HepG2 (cell line): Measurements from ENCODE around the gene TSC22D2. TPM values are rescaled to one million over a fixed set of nuclear protein-coding genes. Genes with fewer than 3 reads are reported as not detected.
A peak's percentile ranks its signal among the peaks of the same experiment; 100 is the strongest.

Experiments
- ATAC-seq: fragments of 200-7000 bp; cut with Tn5 transposase; 3 replicates; pipeline ENCODE4 v1.9.1; 2020; ENCODE audit warnings: mild to moderate bottlenecking, moderate library complexity
- BruUV-seq: library from RNA; stranded (reverse); fragments of 400-500 nt; replicated peaks from 2 replicates; lab custom pipeline; 2021; lab: Mats Ljungman, UMichigan
- CTCF ChIA-PET: fragments of 300-600 bp; formaldehyde crosslinking; extraction: SDS; loops from one replicate; lab custom pipeline; 2021; ENCODE audit warnings: low total read pairs, inconsistent platforms, low intra/inter-chr PET ratio; lab: Yijun Ruan, JAX
- POLR2A ChIA-PET: fragments of 350-600 bp; sonication (Branson Sonifier 250); formaldehyde crosslinking; loops from one replicate; lab custom pipeline; 2020; ENCODE audit warnings: antibody characterized with exemption, inconsistent platforms; lab: Yijun Ruan, JAX
- DNase-seq: peaks from one replicate; pipeline ENCODE4 v3.0.0-alpha.2; 2015; ENCODE audit warnings: low spot score
- FAIRE-seq: peaks from 3 replicates; lab custom pipeline; 2011; peaks lifted over from hg19 to GRCh38; lab: Jason Lieb, UNC
- H2AFZ ChIP-seq: one replicate; pipeline ENCODE4 v1.6.1; 2011; ENCODE audit warnings: low read length, inconsistent platforms
- H3K27ac ChIP-seq: fragments of 300-600 bp; 3 replicates; pipeline ENCODE4 v1.8.0; 2011; ENCODE audit warnings: mixed run types, mild to moderate bottlenecking, mixed read lengths, low read length, inconsistent platforms; ENCODE audit not compliant: insufficient read depth; ENCODE audit errors: extremely low read length
- H3K27me3 ChIP-seq, 2 experiments: fragments of 200-600 bp in 1 of 2; 2 replicates in 1 of 2; 3 replicates in 1 of 2; pipeline versions ENCODE4 v1.6.0 to v1.8.0; 2011; ENCODE audit warnings: low read length in 2 of 2, mild to moderate bottlenecking in 2 of 2, moderate library complexity in 2 of 2, inconsistent platforms in 1 of 2; ENCODE audit not compliant: insufficient read depth in 2 of 2, control insufficient read depth in 1 of 2
- H3K36me3 ChIP-seq, 2 experiments: fragments of 200-600 bp in 1 of 2; replicated peaks in 1 of 2; 2 replicates in 1 of 2; 3 replicates in 1 of 2; pipeline versions ENCODE4 v1.5.1 to v1.8.0; 2011; ENCODE audit warnings: low read length in 2 of 2, inconsistent platforms in 1 of 2; ENCODE audit not compliant: insufficient read depth in 2 of 2, control insufficient read depth in 1 of 2
- H3K4me1 ChIP-seq: 2 replicates; pipeline ENCODE4 v1.5.1; 2012; ENCODE audit warnings: low read length, inconsistent platforms; ENCODE audit not compliant: insufficient read depth
- H3K4me2 ChIP-seq: 2 replicates; pipeline ENCODE4 v1.6.0; 2011; ENCODE audit warnings: low read depth, low read length, inconsistent platforms
- H3K4me3 ChIP-seq, 3 experiments: fragments of 200-600 bp in 1 of 3; sonication (generic), shearing (Covaris generic) in 1 of 3; replicated peaks in 1 of 3; 2 replicates each; pipeline ENCODE4 v1.5.1; 2011 to 2016; ENCODE audit warnings: low read length in 3 of 3, inconsistent platforms in 2 of 3, low read depth in 2 of 3, mild to moderate bottlenecking in 2 of 3, control low read depth in 1 of 3, mixed read lengths in 1 of 3; ENCODE audit not compliant: insufficient read depth in 1 of 3
- H3K79me2 ChIP-seq: one replicate; pipeline ENCODE4 v1.6.1; 2011; ENCODE audit warnings: low read length, inconsistent platforms; ENCODE audit not compliant: insufficient read depth
- H3K9ac ChIP-seq: 2 replicates; pipeline ENCODE4 v1.6.0; 2011; ENCODE audit warnings: mild to moderate bottlenecking, low read depth, low read length, inconsistent platforms; ENCODE audit not compliant: insufficient read depth
- H3K9me3 ChIP-seq: 2 replicates; pipeline ENCODE4 v1.5.1; 2012; ENCODE audit warnings: mild to moderate bottlenecking, low read length
- H4K20me1 ChIP-seq: 2 replicates; pipeline ENCODE4 v1.6.0; 2011; ENCODE audit warnings: inconsistent platforms, mild to moderate bottlenecking, low read length, moderate library complexity; ENCODE audit not compliant: insufficient read depth
- BHLHE40 ChIP-seq: IDR thresholded peaks from 2 replicates; pipeline ENCODE4 v1.6.1; 2011; ENCODE audit warnings: low read length, improper control_type of control experiment
- CAMTA2 ChIP-seq: sonication (generic); formaldehyde crosslinking; IDR thresholded peaks from 2 replicates; pipeline ENCODE4 v1.4.0; 2020; ENCODE audit warnings: mild to moderate bottlenecking, missing genetic modification reagents, borderline replicate concordance
- CC2D1A ChIP-seq: sonication (generic); formaldehyde crosslinking; IDR thresholded peaks from 2 replicates; pipeline ENCODE4 v1.8.1; 2023; ENCODE audit warnings: mild to moderate bottlenecking, missing genetic modification reagents
- CEBPB ChIP-seq: IDR thresholded peaks from 2 replicates; pipeline ENCODE4 v1.6.1; 2011; ENCODE audit warnings: low read depth, low read length, improper control_type of control experiment, borderline replicate concordance
- CEBPG ChIP-seq: IDR thresholded peaks from 2 replicates; pipeline ENCODE4 v1.6.1; 2016
- MEIS1 ChIP-seq: sonication (generic); formaldehyde crosslinking; IDR thresholded peaks from 2 replicates; pipeline ENCODE4 v1.9.0; 2021; ENCODE audit warnings: mild to moderate bottlenecking, missing genetic modification reagents, moderate library complexity, borderline replicate concordance
- SOX13 ChIP-seq, 3 experiments: fragments of 450-650 bp in 1 of 3; sonication (generic) in 1 of 3; formaldehyde crosslinking in 1 of 3; IDR thresholded peaks in 2 of 3; conservative IDR thresholded peaks in 1 of 3; 2 replicates each; pipeline versions ENCODE4 v1.5.0 to v1.6.1; 2016 to 2020; ENCODE audit warnings: antibody characterized with exemption in 1 of 3, mild to moderate bottlenecking in 1 of 3, missing compliant biosample characterization in 1 of 3, missing genetic modification reagents in 1 of 3, moderate library complexity in 1 of 3
- SOX6 ChIP-seq, 2 experiments: fragments of 450-650 bp in 1 of 2; sonication (generic) in 1 of 2; formaldehyde crosslinking in 1 of 2; IDR thresholded peaks; 2 replicates each; pipeline versions ENCODE4 v1.4.0 to v1.6.1; 2017 to 2020; ENCODE audit warnings: antibody characterized with exemption in 1 of 2, mild to moderate bottlenecking in 1 of 2, missing genetic modification reagents in 1 of 2
- ZBTB8A ChIP-seq: sonication (generic); formaldehyde crosslinking; IDR thresholded peaks from 2 replicates; pipeline ENCODE4 v1.4.0; 2020; ENCODE audit warnings: mild to moderate bottlenecking, low read depth, missing genetic modification reagents, borderline replicate concordance
- WGBS: methylation state at CpG from one replicate; pipeline ENCODE4 v1.1.6; 2017; ENCODE audit warnings: low lambda C conversion rate; 5-methylcytosine and 5-hydroxymethylcytosine counted together
- in situ Hi-C: cut with HindIII; loops from 2 replicates; pipeline ENCODE4 v1.10.0; 2017; ENCODE audit warnings: low pct_unique_long_range_greater_than_20kb; ENCODE audit not compliant: extremely low pct_ligation_motif_present
- intact Hi-C: fragments of 100-400 bp; cut with micrococcal nuclease; formaldehyde crosslinking; loops from one replicate; pipeline ENCODE4 v1.10.0; 2022; ENCODE audit not compliant: unreplicated experiment
- polyA plus RNA-seq, 8 experiments: library from polyadenylated mRNA; depleted of rRNA in 3 of 8; stranded (reverse) in 7 of 8; unstranded in 1 of 8; fragments of >200 nt; fragmentation: Illumina TruSeq in 4 of 8; extraction: Trizol in 4 of 8; gene quantifications; 2 replicates each; pipeline versions ENCODE4 v1.2.1 to v1.2.3, GENCODE V29; 2011 to 2016; ENCODE audit warnings: low read depth in 4 of 8, missing spikeins in 1 of 8, mixed read lengths in 1 of 8; ENCODE audit not compliant: insufficient read depth in 1 of 8
- total RNA-seq, 5 experiments: library from RNA; depleted of rRNA; stranded (reverse); fragments of >200 nt; fragmentation: Illumina TruSeq; extraction: Trizol; gene quantifications; 2 replicates each; pipeline ENCODE4 v1.2.3, GENCODE V29; 2016; ENCODE audit warnings: low read depth in 1 of 5
- TF ChIP-seq, protein P1 (sequence below), 2 experiments: fragments of 450-650 bp in 1 of 2; sonication (generic) in 1 of 2; formaldehyde crosslinking; IDR thresholded peaks; 2 replicates each; pipeline versions ENCODE4 v1.5.0 to v1.8.0; 2020 to 2022; ENCODE audit warnings: mild to moderate bottlenecking in 1 of 2, missing genetic modification reagents in 1 of 2
- TF ChIP-seq, protein P2 (sequence below): conservative IDR thresholded peaks from 2 replicates; pipeline ENCODE4 v1.6.1; 2018; ENCODE audit warnings: missing genetic modification reagents
- TF ChIP-seq, protein P3 (sequence below), 2 experiments: sonication (generic) in 1 of 2; formaldehyde crosslinking in 1 of 2; IDR thresholded peaks; 2 replicates each; pipeline versions ENCODE4 v1.5.1 to v1.6.1; 2011 to 2020; ENCODE audit warnings: borderline replicate concordance in 1 of 2, low read depth in 1 of 2, low read length in 1 of 2, mild to moderate bottlenecking in 1 of 2, missing genetic modification reagents in 1 of 2, moderate library complexity in 1 of 2
- TF ChIP-seq, protein P4 (sequence below): sonication (generic); formaldehyde crosslinking; IDR thresholded peaks from 2 replicates; pipeline ENCODE4 v1.4.0; 2020; ENCODE audit warnings: missing genetic modification reagents, mild to moderate bottlenecking, borderline replicate concordance

TSC22D2 gene
- total and polyA plus RNA-seq, 2 of the 13 experiments (the other 11 are each of a cell fraction or from before 2014, with no cell fraction given): 4.6 to 8.2 TPM

DNA sequence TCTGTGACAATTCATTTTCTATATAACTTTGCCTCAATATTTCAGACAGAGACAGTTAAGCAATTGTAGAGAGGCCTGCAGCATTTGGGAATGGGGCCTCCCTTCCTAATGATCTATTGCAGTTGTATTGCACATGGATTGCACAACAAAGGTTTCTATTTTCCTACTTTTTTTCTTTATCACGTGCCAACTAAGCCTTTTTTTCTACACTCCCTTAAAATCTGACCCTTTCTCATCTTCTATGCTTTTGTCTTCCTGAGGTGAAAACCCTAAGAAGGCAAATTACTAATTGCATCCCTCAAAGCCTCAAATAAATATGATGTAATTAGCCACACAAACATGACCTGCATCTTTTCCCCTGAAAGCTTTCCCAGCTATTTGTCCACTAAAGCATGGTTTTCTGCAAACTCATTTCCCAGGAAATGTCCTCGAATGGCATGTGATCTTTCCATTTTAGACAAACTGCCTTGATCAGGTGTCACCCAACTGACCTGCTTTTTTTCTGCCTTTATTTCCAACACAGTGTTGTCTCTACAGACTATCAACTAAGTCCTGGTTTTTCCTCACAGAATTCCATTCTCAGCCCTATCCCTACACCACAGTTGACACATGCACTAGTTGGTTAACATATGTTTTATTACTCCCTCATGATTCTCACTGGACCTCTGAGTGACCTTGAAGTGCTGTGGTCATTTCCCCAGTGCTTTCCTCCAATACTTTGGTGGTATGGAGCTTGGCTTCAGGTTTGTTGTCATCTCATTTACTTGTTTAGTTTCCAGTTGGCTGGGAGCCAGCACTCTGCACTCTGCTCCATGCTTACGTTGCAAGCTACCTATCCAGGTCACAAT lies 31.9 kb upstream of the TSC22D2 start:
- no peak overlapping the region for H2AFZ ChIP-seq
- no peak for TF ChIP-seq SOX13 (IDR thresholded peaks at IDR 0.05)
- peak in 1 of 2 experiments; percentile 16; a peak in 1 of 4 replicates for TF ChIP-seq SOX13 (CRISPR knock-in tag; conservative IDR thresholded peaks at IDR 0.05 in 1 of 2, IDR thresholded peaks at IDR 0.05 in 1 of 2)
- TF ChIP-seq, protein P1, sequence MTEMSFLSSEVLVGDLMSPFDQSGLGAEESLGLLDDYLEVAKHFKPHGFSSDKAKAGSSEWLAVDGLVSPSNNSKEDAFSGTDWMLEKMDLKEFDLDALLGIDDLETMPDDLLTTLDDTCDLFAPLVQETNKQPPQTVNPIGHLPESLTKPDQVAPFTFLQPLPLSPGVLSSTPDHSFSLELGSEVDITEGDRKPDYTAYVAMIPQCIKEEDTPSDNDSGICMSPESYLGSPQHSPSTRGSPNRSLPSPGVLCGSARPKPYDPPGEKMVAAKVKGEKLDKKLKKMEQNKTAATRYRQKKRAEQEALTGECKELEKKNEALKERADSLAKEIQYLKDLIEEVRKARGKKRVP (CRISPR knock-in tag; IDR thresholded peaks at IDR 0.05): peak in 1 of 2 experiments; percentile 86; a peak in 2 of 4 replicates
- TF ChIP-seq, protein P2, sequence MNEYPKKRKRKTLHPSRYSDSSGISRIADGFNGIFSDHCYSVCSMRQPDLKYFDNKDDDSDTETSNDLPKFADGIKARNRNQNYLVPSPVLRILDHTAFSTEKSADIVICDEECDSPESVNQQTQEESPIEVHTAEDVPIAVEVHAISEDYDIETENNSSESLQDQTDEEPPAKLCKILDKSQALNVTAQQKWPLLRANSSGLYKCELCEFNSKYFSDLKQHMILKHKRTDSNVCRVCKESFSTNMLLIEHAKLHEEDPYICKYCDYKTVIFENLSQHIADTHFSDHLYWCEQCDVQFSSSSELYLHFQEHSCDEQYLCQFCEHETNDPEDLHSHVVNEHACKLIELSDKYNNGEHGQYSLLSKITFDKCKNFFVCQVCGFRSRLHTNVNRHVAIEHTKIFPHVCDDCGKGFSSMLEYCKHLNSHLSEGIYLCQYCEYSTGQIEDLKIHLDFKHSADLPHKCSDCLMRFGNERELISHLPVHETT (CRISPR knock-in tag): no peak
- no peak for TF ChIP-seq CC2D1A (CRISPR knock-in tag)
- TF ChIP-seq MEIS1 (CRISPR knock-in tag): no peak
- TF ChIP-seq SOX6 (IDR thresholded peaks at IDR 0.05): no peak
- peak; percentile 53; the same call in 1 of the 2 replicates for TF ChIP-seq SOX6 (CRISPR knock-in tag; IDR thresholded peaks at IDR 0.05)
- no peak for TF ChIP-seq CAMTA2 (CRISPR knock-in tag)
- TF ChIP-seq, protein P3, sequence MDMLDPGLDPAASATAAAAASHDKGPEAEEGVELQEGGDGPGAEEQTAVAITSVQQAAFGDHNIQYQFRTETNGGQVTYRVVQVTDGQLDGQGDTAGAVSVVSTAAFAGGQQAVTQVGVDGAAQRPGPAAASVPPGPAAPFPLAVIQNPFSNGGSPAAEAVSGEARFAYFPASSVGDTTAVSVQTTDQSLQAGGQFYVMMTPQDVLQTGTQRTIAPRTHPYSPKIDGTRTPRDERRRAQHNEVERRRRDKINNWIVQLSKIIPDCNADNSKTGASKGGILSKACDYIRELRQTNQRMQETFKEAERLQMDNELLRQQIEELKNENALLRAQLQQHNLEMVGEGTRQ (IDR thresholded peaks at IDR 0.05; ENCODE audit: low read depth, low read length): no peak
- TF ChIP-seq, protein P3 (CRISPR knock-in tag; IDR thresholded peaks at IDR 0.05; ENCODE audit: borderline replicate concordance): peak; percentile 15; the same call in 1 of the 2 replicates
- 0 out of 2 replicates have a peak, but pooled peaks have one; percentile 35 for TF ChIP-seq CEBPG (CRISPR knock-in tag)
- TF ChIP-seq, protein P4, sequence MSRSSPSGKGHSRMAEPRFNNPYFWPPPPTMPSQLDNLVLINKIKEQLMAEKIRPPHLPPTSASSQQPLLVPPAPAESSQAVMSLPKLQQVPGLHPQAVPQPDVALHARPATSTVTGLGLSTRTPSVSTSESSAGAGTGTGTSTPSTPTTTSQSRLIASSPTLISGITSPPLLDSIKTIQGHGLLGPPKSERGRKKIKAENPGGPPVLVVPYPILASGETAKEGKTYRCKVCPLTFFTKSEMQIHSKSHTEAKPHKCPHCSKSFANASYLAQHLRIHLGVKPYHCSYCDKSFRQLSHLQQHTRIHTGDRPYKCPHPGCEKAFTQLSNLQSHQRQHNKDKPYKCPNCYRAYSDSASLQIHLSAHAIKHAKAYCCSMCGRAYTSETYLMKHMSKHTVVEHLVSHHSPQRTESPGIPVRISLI (CRISPR knock-in tag): peak; percentile 48; the same call in 1 of the 2 replicates
- TF ChIP-seq CEBPB: peak; percentile 88
- peak; percentile 61 for TF ChIP-seq BHLHE40
- TF ChIP-seq ZBTB8A (CRISPR knock-in tag): no peak
- ChIA-PET POLR2A (interaction anchor here (0.6 kb wide), 1 partner anchor 33 kb away, joined by 3 read pairs; no protein-coding TSS in a partner anchor), CTCF (no interaction called here)
- in situ Hi-C loops (no loop called here), intact Hi-C loops (no loop called here)
- no TSS peak for BruUV-seq
- H4K20me1 ChIP-seq: no peaks in the 10 kb centered on the region
- H3K9ac ChIP-seq: no peak overlapping the region
- no peaks in the 10 kb centered on the region for H3K79me2 ChIP-seq
- H3K36me3 ChIP-seq: no peaks in the 10 kb centered on the region
- FAIRE-seq (no peak), DNase-seq (peak; percentile 14), ATAC-seq (no peak)
- H3K4me3 ChIP-seq: no peak overlapping the region
- no peaks in the 10 kb centered on the region; a peak in 1 of 5 replicates for H3K27me3 ChIP-seq
- no peak overlapping the region for H3K4me2 ChIP-seq
- no peak overlapping the region for H3K27ac ChIP-seq
- no peaks in the 10 kb centered on the region for H3K9me3 ChIP-seq
- WGBS: 2% methylated on average over 3 of the region's 3 CpGs
- peaks cover 32% of the 10 kb centered on the region for H3K4me1 ChIP-seq
